ACC112 (cell line): ENCODE data around the gene MAP2K6.

ENCODE experiments used
- H2AFZ ChIP-seq: fragments of 200-600 bp; sonication (generic); one replicate; pipeline ENCODE4 v1.6.0; 2017; ENCODE audit warnings: antibody characterized with exemption, low read length; ENCODE audit not compliant: unreplicated experiment
- H3K27ac ChIP-seq: fragments of 200-600 bp; sonication (generic); 2 replicates; pipeline ENCODE4 v1.5.1; 2014; ENCODE audit warnings: low read depth, mild to moderate bottlenecking, antibody characterized with exemption, low read length, moderate library complexity
- H3K27me3 ChIP-seq: fragments of 200-600 bp; sonication (generic); 2 replicates; pipeline ENCODE4 v1.6.1; 2014; ENCODE audit warnings: mild to moderate bottlenecking, antibody characterized with exemption, low read length, moderate library complexity, mixed read lengths; ENCODE audit not compliant: insufficient read depth
- H3K36me3 ChIP-seq: fragments of 200-600 bp; sonication (generic); 2 replicates; pipeline ENCODE4 v1.6.1; 2016; ENCODE audit warnings: mild to moderate bottlenecking, antibody characterized with exemption, low read length, moderate library complexity, mixed read lengths; ENCODE audit not compliant: insufficient read depth
- H3K4me1 ChIP-seq: fragments of 200-600 bp; sonication (generic); one replicate; pipeline ENCODE4 v1.6.1; 2016; ENCODE audit warnings: low read length, mixed read lengths; ENCODE audit not compliant: insufficient read depth, unreplicated experiment, control insufficient read depth
- H3K4me3 ChIP-seq: fragments of 200-600 bp; sonication (generic); 2 replicates; pipeline ENCODE4 v1.5.1; 2014; ENCODE audit warnings: mild to moderate bottlenecking, low read depth, low read length
- H3K79me2 ChIP-seq: fragments of 200-600 bp; sonication (generic); one replicate; pipeline ENCODE4 v1.6.0; 2016; ENCODE audit warnings: low read length; ENCODE audit not compliant: control insufficient read depth, unreplicated experiment, insufficient read depth

MAP2K6 gene

GRCh38 chr17:69427486-69428197 is 13.1 kb downstream of the MAP2K6 start:
- Histone ChIP-seq H3K27ac (no peak overlapping the region), H3K4me3 (no peak overlapping the region), H3K36me3 (no peaks in the 10 kb centered on the region), H3K79me2 (no peaks in the 10 kb centered on the region), H3K27me3 (no peaks in the 10 kb centered on the region), H3K4me1 (no peaks in the 10 kb centered on the region), H2AFZ (no peak overlapping the region)

- Histone ChIP-seq H2AFZ (no peak overlapping the region), H3K27ac (no peak overlapping the region), H3K36me3 (no peaks in the 10 kb centered on the region), H3K4me1 (no peaks in the 10 kb centered on the region), H3K79me2 (no peaks in the 10 kb centered on the region), H3K4me3 (no peak overlapping the region), H3K27me3 (no peaks in the 10 kb centered on the region)
Observed at GRCh38 chr17:69428252-69428980, 13.9 kb downstream of the MAP2K6 start.

- no peak overlapping the region for H3K4me3 ChIP-seq
- no peaks in the 10 kb centered on the region for H3K79me2 ChIP-seq
- no peak overlapping the region for H3K27ac ChIP-seq
- H3K4me1 ChIP-seq = no peaks in the 10 kb centered on the region
- H2AFZ ChIP-seq = no peak overlapping the region
- no peaks in the 10 kb centered on the region for H3K36me3 ChIP-seq
- no peaks in the 10 kb centered on the region for H3K27me3 ChIP-seq
Observed at GRCh38 chr17:69430488-69430887, 16.0 kb downstream of the MAP2K6 start.

GRCh38 chr17:69431835-69432234 is 17.3 kb downstream of the MAP2K6 start:
- no peaks in the 10 kb centered on the region for H3K27me3 ChIP-seq
- no peak overlapping the region for H3K27ac ChIP-seq
- no peak overlapping the region for H2AFZ ChIP-seq
- H3K4me3 ChIP-seq = no peak overlapping the region
- H3K4me1 ChIP-seq = no peaks in the 10 kb centered on the region
- H3K79me2 ChIP-seq = no peaks in the 10 kb centered on the region
- H3K36me3 ChIP-seq = no peaks in the 10 kb centered on the region

- no peaks in the 10 kb centered on the region for H3K4me1 ChIP-seq
- no peak overlapping the region for H2AFZ ChIP-seq
- H3K79me2 ChIP-seq = no peaks in the 10 kb centered on the region
- no peaks in the 10 kb centered on the region for H3K27me3 ChIP-seq
- H3K27ac ChIP-seq = no peak overlapping the region
- H3K4me3 ChIP-seq = no peak overlapping the region
- H3K36me3 ChIP-seq = no peaks in the 10 kb centered on the region
Observed at GRCh38 chr17:69433093-69433492, 18.6 kb downstream of the MAP2K6 start.

GRCh38 chr17:69434164-69434579 is 19.7 kb downstream of the MAP2K6 start:
- H3K27me3 ChIP-seq = no peaks in the 10 kb centered on the region
- no peak overlapping the region for H2AFZ ChIP-seq
- H3K4me1 ChIP-seq = no peaks in the 10 kb centered on the region
- no peaks in the 10 kb centered on the region for H3K79me2 ChIP-seq
- H3K4me3 ChIP-seq = no peak overlapping the region
- no peak overlapping the region for H3K27ac ChIP-seq
- no peaks in the 10 kb centered on the region for H3K36me3 ChIP-seq

GRCh38 chr17:69435971-69436696 is 21.6 kb downstream of the MAP2K6 start:
- no peaks in the 10 kb centered on the region for H3K27me3 ChIP-seq
- no peak overlapping the region for H3K27ac ChIP-seq
- no peak overlapping the region for H3K4me3 ChIP-seq
- no peaks in the 10 kb centered on the region for H3K4me1 ChIP-seq
- H3K36me3 ChIP-seq = no peaks in the 10 kb centered on the region
- no peaks in the 10 kb centered on the region for H3K79me2 ChIP-seq
- no peak overlapping the region for H2AFZ ChIP-seq

- H3K4me3 ChIP-seq = no peak overlapping the region
- peaks cover 4% of the 10 kb centered on the region; the same call in 1 of the 2 replicates for H3K27me3 ChIP-seq
- no peaks in the 10 kb centered on the region for H3K36me3 ChIP-seq
- no peaks in the 10 kb centered on the region for H3K4me1 ChIP-seq
- no peaks in the 10 kb centered on the region for H3K79me2 ChIP-seq
- no peak overlapping the region for H3K27ac ChIP-seq
- H2AFZ ChIP-seq = no peak overlapping the region
Observed at GRCh38 chr17:69437475-69437874, 23.0 kb downstream of the MAP2K6 start.

- Histone ChIP-seq H2AFZ (no peak overlapping the region), H3K36me3 (no peaks in the 10 kb centered on the region), H3K27ac (no peak overlapping the region), H3K4me1 (no peaks in the 10 kb centered on the region), H3K27me3 (peaks cover 4% of the 10 kb centered on the region; the same call in 1 of the 2 replicates), H3K4me3 (no peak overlapping the region), H3K79me2 (no peaks in the 10 kb centered on the region)
Observed at GRCh38 chr17:69438776-69439175, 24.3 kb downstream of the MAP2K6 start.

- no peak overlapping the region for H2AFZ ChIP-seq
Observed at GRCh38 chr17:69441179-69441578, 26.7 kb downstream of the MAP2K6 start.

More at GRCh38 chr17:69441179-69441578, 26.7 kb downstream of the MAP2K6 start:
- Histone ChIP-seq H3K27me3 (peaks cover 4% of the 10 kb centered on the region; the same call in 1 of the 2 replicates), H3K79me2 (no peaks in the 10 kb centered on the region), H3K4me1 (no peaks in the 10 kb centered on the region), H3K36me3 (no peaks in the 10 kb centered on the region), H3K27ac (no peak overlapping the region), H3K4me3 (no peak overlapping the region)
